GM08714 (cell line): ENCODE results near the gene TMEM44.
A peak's percentile ranks its signal among the peaks of the same experiment; 100 is the strongest.
"Not testable (repeated sequence)": the region's sequence is repeated elsewhere in the genome, so short reads cannot be mapped to it uniquely, and the experiment has no call there.

Experiments
- H3K4me3 ChIP-seq: fragments of 200-500 bp; sonication (Bioruptor generic); 2 replicates; pipeline ENCODE4 v1.5.1; 2014; ENCODE audit warnings: mild to moderate bottlenecking, low read length, inconsistent platforms
- ZNF274 ChIP-seq: IDR thresholded peaks from 2 replicates; pipeline ENCODE4 v1.6.1; 2012; ENCODE audit warnings: mild to moderate bottlenecking, low read depth, low read length

TMEM44 gene

GRCh38 chr3:194661374-194661773 lies 28.2 kb upstream of the TMEM44 start:
- no peak for TF ChIP-seq ZNF274
- H3K4me3 ChIP-seq = no peak overlapping the region

- no peak for TF ChIP-seq ZNF274
These were observed 26.6 kb upstream of the TMEM44 start for GRCh38 chr3:194659778-194660177.

GRCh38 chr3:194658477-194659242 lies 25.4 kb upstream of the TMEM44 start:
- H3K4me3 ChIP-seq = no peak overlapping the region
- no peak for TF ChIP-seq ZNF274

More at GRCh38 chr3:194659778-194660177, 26.6 kb upstream of the TMEM44 start:
- H3K4me3 ChIP-seq = no peak overlapping the region

- TF ChIP-seq ZNF274 = no peak
- no peak overlapping the region for H3K4me3 ChIP-seq
These were observed 24.2 kb upstream of the TMEM44 start for GRCh38 chr3:194657439-194657838.

- TF ChIP-seq ZNF274 = no peak
- H3K4me3 ChIP-seq = no peak overlapping the region
These were observed 21.2 kb upstream of the TMEM44 start for GRCh38 chr3:194654443-194654842.

GRCh38 chr3:194647747-194648146 lies 14.5 kb upstream of the TMEM44 start:
- TF ChIP-seq ZNF274 = no peak
- no peak overlapping the region for H3K4me3 ChIP-seq

GRCh38 chr3:194642769-194643168 lies 9.6 kb upstream of the TMEM44 start:
- TF ChIP-seq ZNF274 = no peak
- no peak overlapping the region for H3K4me3 ChIP-seq

GRCh38 chr3:194640829-194641228 lies 7.6 kb upstream of the TMEM44 start:
- no peak overlapping the region for H3K4me3 ChIP-seq
- TF ChIP-seq ZNF274 = no peak

GRCh38 chr3:194638991-194639605 lies 5.9 kb upstream of the TMEM44 start:
- no peak overlapping the region for H3K4me3 ChIP-seq
- no peak for TF ChIP-seq ZNF274

GRCh38 chr3:194637541-194638400 lies 4.6 kb upstream of the TMEM44 start:
- H3K4me3 ChIP-seq = no peak overlapping the region
- TF ChIP-seq ZNF274 = no peak

GRCh38 chr3:194637066-194637465 lies 3.8 kb upstream of the TMEM44 start:
- H3K4me3 ChIP-seq = no peak overlapping the region
- TF ChIP-seq ZNF274 = no peak

- H3K4me3 ChIP-seq = peak overlapping the region; percentile 67
- TF ChIP-seq ZNF274 = no peak
These were observed 340 bp downstream of the TMEM44 start for GRCh38 chr3:194632809-194633348.

GRCh38 chr3:194632226-194632808 lies 902 bp downstream of the TMEM44 start:
- peak overlapping the region; percentile 67 for H3K4me3 ChIP-seq
- TF ChIP-seq ZNF274 = no peak

- TF ChIP-seq ZNF274 = no peak
- no peak overlapping the region for H3K4me3 ChIP-seq
These were observed 1.5 kb downstream of the TMEM44 start for GRCh38 chr3:194631696-194632095.

GRCh38 chr3:194630681-194631080 lies 2.5 kb downstream of the TMEM44 start:
- H3K4me3 ChIP-seq = not testable (repeated sequence)
